HG03354 (cell line): ENCODE measurements around the gene CRIP2.

Experiments used
- ATAC-seq: cut with Tn5 transposase; IDR thresholded peaks from one replicate; pipeline ENCODE4 v1.9.1; 2021; ENCODE audit warnings: mild to moderate bottlenecking; ENCODE audit not compliant: unreplicated experiment, poor library complexity, severe bottlenecking

Gene CRIP2

DNA sequence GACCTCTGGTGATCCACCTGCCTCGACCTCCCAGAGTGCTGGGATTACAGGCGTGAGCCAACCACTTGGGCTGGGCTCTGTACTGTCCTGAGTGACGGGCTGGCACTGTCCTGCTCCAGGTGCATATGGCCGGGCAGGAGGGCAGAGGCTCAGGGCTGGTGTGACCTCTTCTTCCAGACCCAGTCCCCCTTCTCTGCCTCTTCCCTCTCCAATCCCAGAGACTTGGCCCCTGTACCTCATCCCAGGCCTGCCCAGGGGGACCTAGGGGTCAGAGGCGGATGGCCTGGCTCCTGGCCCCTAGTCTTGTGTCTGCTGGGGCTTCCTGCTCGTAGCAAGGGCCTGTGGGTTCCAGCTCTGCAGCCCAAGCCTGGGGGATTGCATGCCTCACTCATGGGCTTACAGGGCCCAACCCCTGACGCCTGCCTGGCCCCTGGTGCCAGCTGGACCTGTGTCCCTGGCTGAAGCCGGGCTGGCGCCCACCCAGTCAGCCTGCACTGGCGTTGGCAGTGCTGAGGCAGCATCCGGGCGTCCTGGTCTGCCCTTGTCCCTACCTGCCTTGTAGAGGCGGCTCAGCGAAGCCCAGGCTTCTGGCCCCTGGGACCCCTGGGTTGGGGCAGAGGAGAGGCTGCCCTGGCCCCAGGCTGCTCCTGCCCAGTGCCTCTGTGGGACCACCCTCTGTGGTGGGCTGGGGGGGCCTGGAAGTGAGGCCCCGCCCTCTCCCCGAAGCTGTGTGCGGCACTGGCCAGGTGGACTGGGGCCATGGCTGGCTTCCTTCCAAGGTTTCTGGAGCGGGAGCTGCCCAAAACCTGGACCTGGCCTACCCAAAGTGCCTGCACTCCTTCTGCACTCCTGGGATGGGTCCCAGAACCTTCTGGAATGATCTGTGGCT lies 20.7 kb downstream of the CRIP2 start:
- ATAC-seq, result no peak

- no peak for ATAC-seq
Observed at GRCh38 chr14:105495990-105496830, 21.6 kb downstream of the CRIP2 start.

DNA sequence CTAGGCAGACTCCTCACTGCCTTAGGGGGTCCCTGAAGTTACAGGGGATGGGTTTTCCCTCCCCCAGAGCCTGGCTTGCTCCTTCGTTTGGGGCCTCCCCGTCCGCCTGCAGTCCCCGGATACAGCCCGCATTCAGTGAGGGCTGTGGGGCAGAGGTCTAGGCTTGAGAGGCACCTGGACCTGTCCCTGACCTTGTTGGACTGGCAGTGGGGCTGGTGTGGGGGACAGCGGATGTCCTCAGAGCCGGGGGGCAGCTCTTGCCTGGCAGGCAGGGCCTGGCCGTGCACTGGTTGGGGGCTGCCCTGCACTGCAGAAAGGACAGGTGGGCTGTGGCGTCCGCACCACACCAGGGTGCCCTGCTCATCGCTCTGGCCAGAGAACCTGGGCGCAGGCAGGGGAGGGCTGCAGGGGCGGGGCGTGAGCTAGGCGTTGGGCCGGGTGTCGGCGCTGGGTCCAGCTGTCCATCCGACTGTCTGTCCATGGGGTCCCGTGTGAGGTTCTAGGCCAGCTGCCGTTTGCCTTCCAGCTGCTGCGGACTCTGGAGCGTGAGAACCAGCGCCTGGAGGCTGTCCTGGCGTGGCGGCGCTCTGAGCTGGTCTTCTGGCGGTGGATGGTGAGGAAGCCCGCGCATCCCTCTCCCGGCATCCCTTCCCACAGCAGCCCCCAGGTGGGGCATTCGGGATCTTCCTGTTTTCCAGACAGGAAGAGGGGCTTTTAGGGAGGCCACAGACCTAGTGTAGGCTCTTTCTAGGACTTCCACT lies 22.4 kb downstream of the CRIP2 start:
- no peak for ATAC-seq

- ATAC-seq, result no peak
Observed at GRCh38 chr14:105497671-105498429, 23.2 kb downstream of the CRIP2 start.

GRCh38 chr14:105498430-105499255 lies 24.0 kb downstream of the CRIP2 start:
- no peak for ATAC-seq

- no peak for ATAC-seq
Observed at GRCh38 chr14:105499256-105500035, 24.8 kb downstream of the CRIP2 start.

- ATAC-seq, result no peak
Observed at GRCh38 chr14:105500036-105500725, 25.6 kb downstream of the CRIP2 start.

DNA sequence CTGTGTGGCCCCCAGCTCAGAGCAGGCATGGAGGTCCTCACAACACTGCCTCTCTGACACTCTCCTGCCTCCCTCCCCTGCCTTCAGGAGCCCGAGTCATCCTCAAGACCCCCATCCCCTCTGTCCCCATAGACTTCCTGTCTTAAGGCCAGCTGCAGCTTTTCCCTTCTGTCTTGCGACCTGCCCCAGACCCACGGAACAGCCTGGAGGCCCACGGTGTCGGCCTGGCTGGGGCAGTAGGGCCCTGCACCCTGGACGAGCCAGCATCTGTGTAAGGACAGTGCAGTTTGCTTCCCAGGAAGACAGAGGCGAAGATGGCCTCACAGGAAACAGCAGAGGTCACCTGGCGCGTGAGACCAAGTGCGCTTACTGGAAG lies 26.1 kb downstream of the CRIP2 start:
- no peak for ATAC-seq

- no peak for ATAC-seq
Observed at GRCh38 chr14:105501504-105502291, 27.1 kb downstream of the CRIP2 start.

DNA sequence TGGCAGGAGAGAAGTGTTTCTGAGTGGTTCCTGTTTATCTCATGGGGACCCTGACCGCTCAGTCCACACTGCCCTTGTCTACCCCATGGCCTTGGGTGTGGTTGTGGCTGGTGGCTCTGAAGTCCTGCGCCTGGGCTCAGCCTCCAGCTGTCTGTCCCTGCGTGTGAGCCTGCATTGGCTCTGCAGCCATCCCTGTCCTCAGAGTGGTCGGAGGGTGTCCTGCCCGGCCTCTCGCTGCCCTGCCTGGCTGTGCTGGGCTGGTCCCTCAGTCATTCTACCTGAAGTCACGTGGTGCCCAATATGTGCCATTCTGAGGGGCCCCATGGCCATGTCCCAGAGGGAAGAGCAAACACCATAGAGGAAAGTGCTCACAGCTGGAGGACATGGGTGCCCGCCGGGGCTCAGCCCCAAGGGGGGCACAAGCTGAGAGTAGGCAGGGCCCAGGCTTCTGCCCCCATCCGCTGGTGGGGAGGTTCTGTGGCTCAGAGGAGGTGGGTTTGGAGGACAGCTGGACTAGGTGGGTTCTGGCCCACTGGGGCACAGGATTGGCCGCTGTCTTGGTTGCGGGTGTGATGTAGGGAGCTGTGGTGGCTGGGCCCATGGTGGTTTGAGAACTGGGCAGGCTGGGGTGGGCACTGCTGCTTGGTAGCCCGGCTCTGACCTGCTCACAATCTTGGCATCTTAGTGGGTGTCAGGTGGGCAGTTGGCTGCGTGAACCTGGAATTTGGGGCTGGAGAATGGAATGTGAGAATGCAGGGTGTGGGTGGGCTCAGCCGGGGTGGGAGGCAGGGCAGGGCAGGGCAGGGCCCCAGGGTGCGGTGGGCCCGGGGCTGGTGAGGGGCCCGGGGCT lies 28.1 kb downstream of the CRIP2 start:
- no peak for ATAC-seq

- ATAC-seq, result no peak
Observed at GRCh38 chr14:105503296-105503640, 28.6 kb downstream of the CRIP2 start.

- no peak for ATAC-seq
Observed at GRCh38 chr14:105503935-105504692, 29.5 kb downstream of the CRIP2 start.

- no peak for ATAC-seq
Observed at GRCh38 chr14:105505101-105505500, 30.5 kb downstream of the CRIP2 start.

- ATAC-seq, result no peak
Observed at GRCh38 chr14:105507247-105507646, 32.6 kb downstream of the CRIP2 start.

DNA sequence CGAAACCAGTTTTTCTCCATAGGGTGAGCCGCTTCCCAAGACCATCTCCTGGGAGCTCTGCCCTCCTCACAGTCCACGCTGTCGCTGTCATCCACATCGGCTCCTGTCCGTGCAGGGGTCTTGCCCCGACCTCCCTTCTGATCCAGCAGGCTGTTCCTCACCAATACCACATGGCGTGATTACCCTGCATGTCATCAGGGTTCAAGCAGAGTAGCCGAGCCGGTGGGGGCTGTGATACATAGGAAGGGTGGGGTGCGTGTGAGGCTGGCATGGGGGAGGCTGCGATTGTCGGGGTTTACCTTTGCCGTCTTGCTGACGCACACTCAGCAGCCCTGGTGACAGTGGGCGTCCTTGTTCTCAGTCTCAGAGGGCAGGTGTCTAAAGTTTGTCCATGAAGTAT lies 33.4 kb downstream of the CRIP2 start:
- ATAC-seq, result no peak
